IMR-90 (cell line): ENCODE data around the gene IL22. TPM values are rescaled to one million over a fixed set of nuclear protein-coding genes. Genes with fewer than 3 reads are reported as not detected.

Experiments
- ATAC-seq: fragments of 200-7000 bp; cut with Tn5 transposase; 2 replicates; pipeline ENCODE4 v1.9.1; 2020; ENCODE audit warnings: low read depth, mild to moderate bottlenecking, moderate library complexity
- BruUV-seq: library from RNA; stranded (reverse); fragments of 400-500 nt; replicated peaks from 2 replicates; lab custom pipeline; 2021; lab: Mats Ljungman, UMichigan
- CTCF ChIA-PET: fragments of 300-600 bp; formaldehyde crosslinking; extraction: SDS; loops from one replicate; lab custom pipeline; 2021; ENCODE audit warnings: antibody characterized with exemption; lab: Yijun Ruan, JAX
- POLR2A ChIA-PET: fragments of 300-600 bp; sonication (Branson Sonifier 250); formaldehyde crosslinking; loops from one replicate; lab custom pipeline; 2022; ENCODE audit warnings: antibody characterized with exemption; ENCODE audit not compliant: unreplicated experiment; lab: Charles Lee
- DNase-seq: peaks from one replicate; pipeline ENCODE4 v3.0.0; 2013
- H2AFZ ChIP-seq: replicated peaks from 2 replicates; pipeline ENCODE3; 2013; ENCODE audit warnings: low read length, mild to moderate bottlenecking; ENCODE audit not compliant: poor library complexity
- H2AK5ac ChIP-seq: 2 replicates; pipeline ENCODE4 v1.6.1; 2013; ENCODE audit warnings: low read depth, low read length, inconsistent platforms
- H2AK9ac ChIP-seq: replicated peaks from 2 replicates; pipeline ENCODE3; 2013; ENCODE audit warnings: mild to moderate bottlenecking, low read depth, low read length, moderate library complexity; ENCODE audit not compliant: poor library complexity
- H2BK120ac ChIP-seq: 2 replicates; pipeline ENCODE4 v1.6.1; 2013; ENCODE audit warnings: low read depth, low read length, inconsistent platforms
- H2BK15ac ChIP-seq: 3 replicates; pipeline ENCODE4 v1.6.1; 2013; ENCODE audit warnings: low read depth, low read length, inconsistent platforms
- H2BK20ac ChIP-seq: 2 replicates; pipeline ENCODE4 v1.6.1; 2013; ENCODE audit warnings: low read depth, mild to moderate bottlenecking, inconsistent platforms, low read length, moderate library complexity
- H2BK5ac ChIP-seq: 2 replicates; pipeline ENCODE4 v1.6.1; 2013; ENCODE audit warnings: mild to moderate bottlenecking, low read depth, low read length, inconsistent platforms; ENCODE audit not compliant: poor library complexity, severe bottlenecking
- H3K14ac ChIP-seq: replicated peaks from 2 replicates; pipeline ENCODE4 v1.6.1; 2013; ENCODE audit warnings: low read depth, low read length, inconsistent platforms
- H3K18ac ChIP-seq: 2 replicates; pipeline ENCODE4 v1.6.1; 2013; ENCODE audit warnings: low read depth, low read length, control low read depth
- H3K23ac ChIP-seq: 2 replicates; pipeline ENCODE4 v1.6.1; 2013; ENCODE audit warnings: low read depth, low read length, inconsistent platforms
- H3K27ac ChIP-seq: 2 replicates; pipeline ENCODE4 v1.5.1; 2013; ENCODE audit warnings: mild to moderate bottlenecking, control low read depth, low read length; ENCODE audit not compliant: insufficient read depth
- H3K27me3 ChIP-seq: 2 replicates; pipeline ENCODE4 v1.6.1; 2013; ENCODE audit warnings: low read length; ENCODE audit not compliant: control insufficient read depth, insufficient read depth
- H3K36me3 ChIP-seq: 2 replicates; pipeline ENCODE4 v1.6.1; 2013; ENCODE audit warnings: low read length, mixed read lengths; ENCODE audit not compliant: control insufficient read depth, insufficient read depth
- H3K4ac ChIP-seq: 2 replicates; pipeline ENCODE4 v1.6.1; 2013; ENCODE audit warnings: low read depth, low read length, inconsistent platforms
- H3K4me1 ChIP-seq: 2 replicates; pipeline ENCODE4 v1.6.1; 2013; ENCODE audit warnings: low read length, mixed read lengths; ENCODE audit not compliant: control insufficient read depth, insufficient read depth
- H3K4me2 ChIP-seq: 2 replicates; pipeline ENCODE4 v1.6.1; 2013; ENCODE audit warnings: low read depth, mild to moderate bottlenecking, control low read depth, low read length, moderate library complexity
- H3K4me3 ChIP-seq: 2 replicates; pipeline ENCODE4 v1.5.1; 2013; ENCODE audit warnings: low read depth, mild to moderate bottlenecking, control low read depth, low read length, moderate library complexity; ENCODE audit not compliant: insufficient read depth
- H3K56ac ChIP-seq: 2 replicates; pipeline ENCODE4 v1.6.1; 2013; ENCODE audit warnings: low read length, inconsistent platforms; ENCODE audit not compliant: insufficient read depth; ENCODE audit errors: extremely low read depth
- H3K79me1 ChIP-seq, 2 experiments: 2 replicates each; pipeline ENCODE4 v1.6.1; 2013; ENCODE audit warnings: low read length in 2 of 2, inconsistent platforms in 1 of 2, low read depth in 1 of 2
- H3K9ac ChIP-seq: 2 replicates; pipeline ENCODE4 v1.6.1; 2013; ENCODE audit warnings: low read depth, low read length, control low read depth
- H3K9me1 ChIP-seq: 2 replicates; pipeline ENCODE4 v1.6.1; 2013; ENCODE audit warnings: low read length, inconsistent platforms; ENCODE audit not compliant: insufficient read depth
- H3K9me3 ChIP-seq: 2 replicates; pipeline ENCODE4 v1.6.1; 2013; ENCODE audit warnings: low read length; ENCODE audit not compliant: control insufficient read depth, insufficient read depth
- H4K20me1 ChIP-seq: 2 replicates; pipeline ENCODE4 v1.6.1; 2013; ENCODE audit warnings: low read length, inconsistent platforms; ENCODE audit not compliant: insufficient read depth
- H4K5ac ChIP-seq: 2 replicates; pipeline ENCODE4 v1.6.1; 2013; ENCODE audit warnings: mild to moderate bottlenecking, low read depth, low read length, control low read depth
- H4K8ac ChIP-seq, 2 experiments: 2 replicates each; pipeline ENCODE4 v1.6.1; 2013; ENCODE audit warnings: low read depth in 2 of 2, low read length in 2 of 2, control low read depth in 1 of 2, inconsistent platforms in 1 of 2
- H4K91ac ChIP-seq: 2 replicates; pipeline ENCODE4 v1.6.1; 2013; ENCODE audit warnings: low read depth, low read length, inconsistent platforms; ENCODE audit not compliant: insufficient read depth
- BHLHE40 ChIP-seq: fragments of 150-350 bp; IDR thresholded peaks from 2 replicates; pipeline ENCODE4 v1.6.1; 2016; ENCODE audit warnings: mild to moderate bottlenecking, low read depth, low read length
- CEBPB ChIP-seq: IDR thresholded peaks from 2 replicates; pipeline ENCODE4 v1.6.1; 2012; ENCODE audit warnings: low read depth, low read length, improper control_type of control experiment
- MAZ ChIP-seq: IDR thresholded peaks from 2 replicates; pipeline ENCODE4 v1.6.1; 2012; ENCODE audit warnings: low read depth, mild to moderate bottlenecking, low read length, improper control_type of control experiment, moderate library complexity, borderline replicate concordance
- NFE2L2 ChIP-seq: fragments of 150-350 bp; IDR thresholded peaks from 2 replicates; pipeline ENCODE4 v1.6.1; 2016; ENCODE audit warnings: low read depth, mild to moderate bottlenecking, low read length
- RAD21 ChIP-seq: IDR thresholded peaks from 2 replicates; pipeline ENCODE4 v1.6.1; 2012; ENCODE audit warnings: low read length, improper control_type of control experiment
- RCOR1 ChIP-seq: IDR thresholded peaks from 2 replicates; pipeline ENCODE4 v1.6.1; 2012; ENCODE audit warnings: mild to moderate bottlenecking, low read length, improper control_type of control experiment; ENCODE audit not compliant: insufficient replicate concordance
- RFX5 ChIP-seq: IDR thresholded peaks from 2 replicates; pipeline ENCODE4 v1.8.0; 2012; ENCODE audit warnings: low read depth, mild to moderate bottlenecking, low read length, moderate library complexity
- SMC3 ChIP-seq: fragments of 150-350 bp; IDR thresholded peaks from 2 replicates; pipeline ENCODE4 v1.6.1; 2016; ENCODE audit warnings: low read depth, mild to moderate bottlenecking, antibody characterized with exemption, low read length, moderate library complexity
- dilution Hi-C: fragments of 300-500 bp; cut with HindIII; formaldehyde crosslinking; loops from one replicate; pipeline ENCODE4 v1.14.3; 2018; ENCODE audit warnings: low sequenced_read_pairs; ENCODE audit not compliant: unreplicated experiment
- in situ Hi-C: fragments of 300-500 bp; cut with MboI; formaldehyde crosslinking; loops from 3 replicates; pipeline ENCODE4 v1.14.3; 2019; ENCODE audit warnings: low sequenced_read_pairs, inconsistent platforms, mixed read lengths
- intact Hi-C: fragments of 100-400 bp; cut with micrococcal nuclease; formaldehyde crosslinking; loops from 2 replicates; pipeline ENCODE4 v1.10.0; 2022
- polyA plus RNA-seq, 3 experiments: library from polyadenylated mRNA; depleted of rRNA; stranded (reverse); fragments of >200 nt; gene quantifications; 2 replicates each; pipeline ENCODE4 v1.2.3, GENCODE V29; 2012; ENCODE audit warnings: low replicate concordance in 1 of 3
- total RNA-seq: library from RNA; depleted of rRNA; stranded (reverse); fragments of >200 nt; gene quantifications from 2 replicates; pipeline ENCODE4 v1.2.3, GENCODE V29; 2012
- TF ChIP-seq, protein P1 (sequence below): conservative IDR thresholded peaks from 2 replicates; pipeline ENCODE4 v1.5.1; 2012; ENCODE audit warnings: mild to moderate bottlenecking, low read depth, low read length, improper control_type of control experiment
- TF ChIP-seq, protein P2 (sequence below): fragments of 150-350 bp; IDR thresholded peaks from 2 replicates; pipeline ENCODE4 v1.6.1; 2016; ENCODE audit warnings: low read depth, mild to moderate bottlenecking, low read length, moderate library complexity, borderline replicate concordance

The IL22 gene
- total and polyA plus RNA-seq, 2 of the 4 experiments (the other 2 are of a cell fraction), result not detected

DNA sequence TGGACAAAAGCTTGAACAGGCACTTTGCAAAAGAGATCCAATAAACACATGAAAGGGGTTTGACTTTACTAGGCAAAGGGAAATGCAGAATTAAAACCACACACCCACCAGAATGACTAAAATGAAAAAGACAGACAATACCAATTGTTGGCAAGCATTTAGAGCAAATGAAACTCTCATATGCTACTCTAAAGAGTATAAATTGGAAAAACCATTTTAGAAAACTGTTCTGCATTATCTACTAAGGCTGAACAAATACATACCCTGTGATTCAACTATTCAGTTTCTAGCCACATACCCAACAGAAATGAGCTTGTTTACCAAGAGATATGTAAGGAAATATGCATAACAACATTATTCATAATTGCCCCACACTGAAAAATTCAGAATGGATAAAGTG, 8.5 kb upstream of the IL22 start:
- H2AK5ac ChIP-seq, result no peak overlapping the region
- H2BK15ac ChIP-seq, result no peak overlapping the region
- H2BK5ac ChIP-seq, result no peak overlapping the region
- H3K9ac ChIP-seq, result no peak overlapping the region
- H3K23ac ChIP-seq, result no peak overlapping the region
- H4K8ac ChIP-seq, result no peak overlapping the region
- H3K18ac ChIP-seq, result no peak overlapping the region
- intact Hi-C loops (no loop called here), dilution Hi-C loops (no loop called here), in situ Hi-C loops (no loop called here)
- no peaks in the 10 kb centered on the region for H3K36me3 ChIP-seq
- no peak overlapping the region for H3K14ac ChIP-seq
- no TSS peak for BruUV-seq
- H3K9me1 ChIP-seq, result no peaks in the 10 kb centered on the region
- ChIA-PET CTCF (no interaction called here), POLR2A (no interaction called here)
- H3K56ac ChIP-seq, result no peak overlapping the region
- no peaks in the 10 kb centered on the region for H4K20me1 ChIP-seq
- peaks cover 8% of the 10 kb centered on the region for H3K4me1 ChIP-seq
- H3K4me2 ChIP-seq, result no peak overlapping the region
- ATAC-seq (no peak), DNase-seq (no peak)
- no peak overlapping the region for H2BK20ac ChIP-seq
- H2AFZ ChIP-seq, result no peak overlapping the region
- H4K91ac ChIP-seq, result no peak overlapping the region
- no peak overlapping the region for H4K5ac ChIP-seq
- H3K27me3 ChIP-seq, result no peaks in the 10 kb centered on the region
- no peak overlapping the region for H3K4me3 ChIP-seq
- TF ChIP-seq, protein P1, sequence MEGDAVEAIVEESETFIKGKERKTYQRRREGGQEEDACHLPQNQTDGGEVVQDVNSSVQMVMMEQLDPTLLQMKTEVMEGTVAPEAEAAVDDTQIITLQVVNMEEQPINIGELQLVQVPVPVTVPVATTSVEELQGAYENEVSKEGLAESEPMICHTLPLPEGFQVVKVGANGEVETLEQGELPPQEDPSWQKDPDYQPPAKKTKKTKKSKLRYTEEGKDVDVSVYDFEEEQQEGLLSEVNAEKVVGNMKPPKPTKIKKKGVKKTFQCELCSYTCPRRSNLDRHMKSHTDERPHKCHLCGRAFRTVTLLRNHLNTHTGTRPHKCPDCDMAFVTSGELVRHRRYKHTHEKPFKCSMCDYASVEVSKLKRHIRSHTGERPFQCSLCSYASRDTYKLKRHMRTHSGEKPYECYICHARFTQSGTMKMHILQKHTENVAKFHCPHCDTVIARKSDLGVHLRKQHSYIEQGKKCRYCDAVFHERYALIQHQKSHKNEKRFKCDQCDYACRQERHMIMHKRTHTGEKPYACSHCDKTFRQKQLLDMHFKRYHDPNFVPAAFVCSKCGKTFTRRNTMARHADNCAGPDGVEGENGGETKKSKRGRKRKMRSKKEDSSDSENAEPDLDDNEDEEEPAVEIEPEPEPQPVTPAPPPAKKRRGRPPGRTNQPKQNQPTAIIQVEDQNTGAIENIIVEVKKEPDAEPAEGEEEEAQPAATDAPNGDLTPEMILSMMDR, result no peak
- TF ChIP-seq RFX5, result no peak
- TF ChIP-seq BHLHE40, result no peak
- TF ChIP-seq RAD21, result no peak
- no peak for TF ChIP-seq SMC3
- no peak for TF ChIP-seq RCOR1
- no peak for TF ChIP-seq NFE2L2
- TF ChIP-seq CEBPB, result no peak
- TF ChIP-seq, protein P2, sequence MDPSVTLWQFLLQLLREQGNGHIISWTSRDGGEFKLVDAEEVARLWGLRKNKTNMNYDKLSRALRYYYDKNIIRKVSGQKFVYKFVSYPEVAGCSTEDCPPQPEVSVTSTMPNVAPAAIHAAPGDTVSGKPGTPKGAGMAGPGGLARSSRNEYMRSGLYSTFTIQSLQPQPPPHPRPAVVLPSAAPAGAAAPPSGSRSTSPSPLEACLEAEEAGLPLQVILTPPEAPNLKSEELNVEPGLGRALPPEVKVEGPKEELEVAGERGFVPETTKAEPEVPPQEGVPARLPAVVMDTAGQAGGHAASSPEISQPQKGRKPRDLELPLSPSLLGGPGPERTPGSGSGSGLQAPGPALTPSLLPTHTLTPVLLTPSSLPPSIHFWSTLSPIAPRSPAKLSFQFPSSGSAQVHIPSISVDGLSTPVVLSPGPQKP, result no peak
- TF ChIP-seq MAZ, result no peak
- no peak overlapping the region for H3K27ac ChIP-seq
- no peaks in the 10 kb centered on the region for H3K9me3 ChIP-seq
- H3K79me1 ChIP-seq, result no peaks in the 10 kb centered on the region
- no peak overlapping the region for H3K4ac ChIP-seq
- H2BK120ac ChIP-seq, result no peak overlapping the region
- H2AK9ac ChIP-seq, result no peak overlapping the region
